ENCODE data around the gene ZFR2.

The ZFR2 gene

GRCh38 chr19:3813473-3814392, 55.1 kb downstream of the ZFR2 start:
- DNase-seq, result no peak

- DNase-seq, result no peak
Observed at GRCh38 chr19:3810708-3811355, 58.0 kb downstream of the ZFR2 start.

DNA sequence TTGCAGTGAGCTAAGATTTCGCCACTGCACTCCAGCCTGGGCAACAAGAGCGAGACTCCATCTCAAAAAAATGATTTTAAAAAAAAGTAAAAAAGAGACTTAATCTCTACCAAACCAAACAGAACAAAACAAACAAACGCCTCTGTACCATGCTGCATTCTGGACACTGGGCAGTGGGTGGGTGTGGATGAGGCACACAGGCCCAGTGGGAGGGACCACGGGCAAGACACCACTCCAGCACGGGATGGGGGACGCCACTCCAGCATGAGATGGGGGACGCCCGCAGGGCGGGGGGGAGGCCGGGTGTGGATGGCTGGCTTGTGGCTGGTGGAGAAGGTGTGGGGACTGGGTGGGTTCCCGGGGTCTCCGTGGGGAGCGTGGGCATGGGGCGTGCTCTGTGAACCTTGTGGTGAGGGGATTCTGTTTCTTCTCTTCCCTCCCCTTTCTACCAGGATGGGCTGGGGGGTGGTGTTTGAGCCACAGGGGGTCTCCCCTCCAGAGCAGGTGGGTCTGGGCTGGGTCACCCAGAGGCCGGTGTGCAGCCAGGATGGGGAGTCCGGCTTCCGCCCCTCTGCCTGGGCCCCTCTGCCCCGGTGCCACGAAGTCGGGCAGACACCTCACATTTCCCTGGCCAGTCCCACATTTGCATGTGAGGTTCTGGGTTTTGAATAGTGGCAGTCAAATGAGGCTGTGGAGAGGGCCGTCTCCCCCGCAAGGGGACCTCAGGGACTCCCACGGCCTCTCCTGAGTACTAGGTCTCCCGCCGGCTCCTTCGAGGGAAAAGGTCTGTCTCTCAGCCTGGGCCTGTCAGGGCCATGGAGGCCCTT, 58.7 kb downstream of the ZFR2 start:
- DNase-seq, result no peak

GRCh38 chr19:3808420-3809143, 60.3 kb downstream of the ZFR2 start:
- DNase-seq, result no peak

DNA sequence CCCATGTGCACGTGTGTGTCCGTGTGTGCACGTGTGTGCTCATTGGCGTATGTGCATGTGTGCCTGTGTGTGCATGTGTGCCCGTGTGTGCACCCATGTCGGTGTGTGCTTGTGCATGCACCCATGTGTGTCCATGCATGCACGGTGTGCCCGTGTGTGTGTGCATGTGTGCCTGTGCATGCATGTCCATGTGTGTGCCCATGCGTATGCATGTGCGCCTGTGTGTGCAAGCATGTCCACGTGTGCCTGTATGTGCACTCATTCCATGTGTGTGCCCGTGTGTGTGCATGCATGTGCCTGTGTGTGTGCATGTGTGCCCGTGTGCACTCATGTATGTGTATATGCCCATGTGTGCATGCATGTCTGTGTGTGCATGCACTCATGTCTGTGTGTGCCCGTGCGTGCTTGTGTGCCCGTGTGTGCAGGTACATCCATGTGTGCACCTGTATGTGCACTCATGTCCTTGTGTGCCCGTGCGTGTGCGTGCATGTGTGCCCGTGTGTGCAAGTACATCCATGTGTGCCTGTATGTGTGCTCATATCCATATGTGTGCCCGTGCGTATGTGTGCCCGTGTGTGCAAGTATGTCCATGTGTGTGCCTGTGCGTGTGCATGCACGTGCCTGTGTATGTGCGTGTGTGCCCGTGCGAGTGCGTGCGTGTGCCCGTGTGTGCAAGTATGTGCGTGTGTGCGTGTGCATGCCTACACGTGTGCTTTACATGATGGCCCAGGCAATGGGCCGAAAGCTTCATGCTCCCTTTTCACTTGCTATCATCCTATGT, 61.1 kb downstream of the ZFR2 start:
- no peak for DNase-seq

DNA sequence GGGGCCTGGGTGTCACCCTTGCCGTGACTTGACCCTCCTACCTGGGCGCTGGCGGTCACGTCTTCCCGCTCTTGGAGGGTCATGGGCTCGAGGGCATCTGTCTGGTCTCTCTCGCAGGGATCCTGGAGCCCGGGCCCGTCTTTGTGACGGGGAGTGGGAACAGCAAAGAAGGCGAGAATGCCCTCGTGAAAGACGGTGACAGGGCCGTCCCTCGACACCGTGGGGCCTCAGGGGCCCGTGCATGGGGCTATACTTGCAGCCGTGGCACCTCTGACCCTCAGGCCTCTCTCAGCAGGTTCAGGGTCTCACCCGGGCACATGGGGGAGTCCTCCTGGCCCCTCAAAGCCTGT, 61.7 kb downstream of the ZFR2 start:
- no peak for DNase-seq

- DNase-seq, result no peak
Observed at GRCh38 chr19:3805859-3806258, 63.0 kb downstream of the ZFR2 start.

- no peak for DNase-seq
Observed at GRCh38 chr19:3804429-3804828, 64.4 kb downstream of the ZFR2 start.

DNA sequence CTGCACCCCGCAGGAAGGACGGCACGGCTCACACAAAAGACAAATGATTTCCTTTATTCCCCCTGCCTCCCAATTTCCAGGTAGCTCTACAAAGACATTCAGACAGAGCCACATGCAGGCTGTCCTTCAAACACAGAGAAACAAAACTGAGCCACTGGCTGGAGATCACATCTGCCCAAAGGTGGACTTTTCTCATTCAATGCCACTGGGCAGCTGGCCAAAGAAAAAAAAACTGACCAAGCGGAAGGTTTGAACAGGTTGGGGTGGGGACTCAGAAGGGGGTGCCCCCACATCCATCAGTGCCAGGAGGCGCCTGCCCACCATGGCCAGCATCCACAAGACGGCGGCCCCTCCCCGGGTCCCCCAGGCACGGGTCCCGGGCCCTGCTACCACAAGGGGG, 64.9 kb downstream of the ZFR2 start:
- no peak for DNase-seq

DNA sequence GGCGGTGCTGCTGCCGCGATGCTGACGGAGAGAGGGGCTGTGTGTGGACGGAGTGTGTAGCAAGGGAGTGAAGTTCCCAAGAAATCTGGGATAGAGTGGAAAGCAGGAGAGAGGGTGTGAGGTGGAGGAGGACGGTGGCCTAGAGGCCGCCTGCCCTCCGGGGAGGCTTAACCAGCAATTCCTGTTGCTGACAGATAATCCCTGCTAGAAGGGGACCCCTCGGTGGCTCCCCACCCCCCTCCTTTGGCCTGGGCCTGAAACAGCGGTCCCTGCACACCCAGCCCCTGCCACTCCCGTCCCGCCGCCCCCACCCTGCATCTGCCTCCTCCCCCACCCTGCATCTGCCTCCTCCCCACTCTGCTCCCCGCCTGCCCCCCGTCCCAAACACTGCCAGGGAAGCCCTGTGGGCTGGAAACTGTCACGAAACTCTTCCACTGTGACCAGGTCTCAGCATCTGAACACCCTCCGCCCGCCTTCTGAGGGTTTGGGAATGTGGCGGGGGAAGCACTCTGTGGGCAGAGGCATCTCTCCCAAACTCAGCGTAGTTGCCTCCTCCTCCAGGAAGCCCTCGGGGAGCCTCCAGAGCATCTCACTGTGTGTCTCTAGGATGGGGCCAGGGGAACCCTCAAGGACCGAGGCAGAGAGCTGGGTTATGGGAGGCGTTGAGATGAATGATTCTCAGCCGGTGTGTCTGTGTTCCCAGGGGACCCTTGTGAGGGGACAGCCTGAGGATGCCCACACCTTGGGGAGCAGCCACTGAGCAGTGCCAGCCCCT, 65.5 kb downstream of the ZFR2 start:
- DNase-seq, result no peak

GRCh38 chr19:3801412-3802096, 67.3 kb downstream of the ZFR2 start:
- DNase-seq, result no peak

DNA sequence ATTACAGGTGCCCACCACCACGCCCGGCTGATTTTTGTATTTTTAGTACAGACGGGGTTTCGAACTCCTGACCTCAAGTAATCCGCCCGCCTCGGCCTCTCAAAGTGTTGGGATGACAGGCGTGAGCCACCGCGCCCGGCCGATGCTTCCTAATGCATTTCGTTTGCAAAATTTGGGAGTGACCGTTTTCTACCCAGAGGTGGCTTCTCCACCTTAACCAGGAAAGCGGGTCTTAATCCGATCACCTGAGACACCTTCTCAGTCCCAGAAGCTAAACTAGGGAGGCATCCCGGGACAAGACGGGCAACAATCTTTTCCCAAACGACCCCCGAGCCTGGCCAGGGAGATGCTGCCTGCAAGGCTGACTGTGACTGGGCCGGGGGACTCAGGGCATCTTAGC, 67.8 kb downstream of the ZFR2 start:
- DNase-seq, result no peak

DNA sequence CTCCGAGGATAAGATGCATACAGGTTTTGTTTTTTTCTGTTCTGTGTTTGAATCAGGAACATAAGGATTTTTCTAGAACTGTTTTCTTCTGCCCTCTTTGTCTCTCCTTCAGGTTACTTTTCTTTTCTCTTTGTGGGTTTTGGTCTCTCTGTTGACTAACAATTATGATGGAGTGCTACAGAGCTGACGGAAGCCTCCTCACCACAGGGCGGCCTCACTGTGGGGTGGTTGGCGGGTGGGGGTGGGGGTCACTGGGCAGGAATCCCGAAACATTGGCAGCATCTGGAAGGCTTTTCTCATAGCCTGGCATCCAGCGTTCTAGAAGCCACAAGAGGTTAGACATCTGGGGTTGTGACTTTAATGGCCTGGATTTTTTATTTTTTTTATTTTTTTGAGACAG, 70.7 kb downstream of the ZFR2 start:
- DNase-seq, result no peak

GRCh38 chr19:3796358-3796757, 72.5 kb downstream of the ZFR2 start:
- no peak for DNase-seq

DNA sequence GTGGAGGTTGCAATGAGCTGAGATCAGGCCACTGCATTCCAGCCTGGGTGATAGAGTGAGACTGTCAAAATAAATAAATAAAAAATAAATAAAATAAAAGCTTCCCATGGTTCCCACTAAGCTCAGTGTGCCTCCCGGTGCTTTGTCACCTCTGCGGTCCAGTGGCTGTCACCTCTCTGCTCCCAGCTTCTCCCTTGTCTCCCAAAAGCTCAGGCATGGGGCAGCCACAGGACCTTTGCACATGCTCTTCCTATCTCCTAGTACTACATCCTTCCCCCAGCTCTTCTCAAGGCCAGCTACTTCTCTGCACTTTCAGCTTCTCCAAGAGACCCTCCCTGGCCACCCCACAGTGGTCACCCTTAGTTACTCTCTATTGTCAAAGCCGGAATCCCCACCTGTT, 75.0 kb downstream of the ZFR2 start:
- no peak for DNase-seq

- DNase-seq, result no peak
Observed at GRCh38 chr19:3792114-3792513, 76.7 kb downstream of the ZFR2 start.

DNA sequence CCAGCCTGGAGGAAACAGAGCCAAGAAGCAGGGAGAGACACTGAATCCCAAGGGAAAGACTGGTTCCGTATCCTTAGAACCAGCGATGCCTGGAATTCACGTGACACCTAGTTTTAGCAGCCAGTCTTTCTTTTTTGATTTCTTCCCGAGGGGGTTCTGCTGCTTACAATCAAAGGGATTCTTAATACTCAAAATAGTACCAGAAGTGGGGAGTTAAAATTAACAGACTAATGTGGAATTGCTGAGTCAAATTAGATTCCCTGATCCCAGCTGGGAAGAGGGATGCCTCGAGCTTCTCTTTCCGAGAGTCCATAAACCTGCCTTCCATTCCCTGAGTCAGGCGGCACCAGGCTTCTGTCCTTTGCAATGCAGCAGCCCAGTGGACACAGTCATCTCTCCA, 77.9 kb downstream of the ZFR2 start:
- no peak for DNase-seq

- DNase-seq, result no peak
Observed at GRCh38 chr19:3790209-3790734, 78.6 kb downstream of the ZFR2 start.

DNA sequence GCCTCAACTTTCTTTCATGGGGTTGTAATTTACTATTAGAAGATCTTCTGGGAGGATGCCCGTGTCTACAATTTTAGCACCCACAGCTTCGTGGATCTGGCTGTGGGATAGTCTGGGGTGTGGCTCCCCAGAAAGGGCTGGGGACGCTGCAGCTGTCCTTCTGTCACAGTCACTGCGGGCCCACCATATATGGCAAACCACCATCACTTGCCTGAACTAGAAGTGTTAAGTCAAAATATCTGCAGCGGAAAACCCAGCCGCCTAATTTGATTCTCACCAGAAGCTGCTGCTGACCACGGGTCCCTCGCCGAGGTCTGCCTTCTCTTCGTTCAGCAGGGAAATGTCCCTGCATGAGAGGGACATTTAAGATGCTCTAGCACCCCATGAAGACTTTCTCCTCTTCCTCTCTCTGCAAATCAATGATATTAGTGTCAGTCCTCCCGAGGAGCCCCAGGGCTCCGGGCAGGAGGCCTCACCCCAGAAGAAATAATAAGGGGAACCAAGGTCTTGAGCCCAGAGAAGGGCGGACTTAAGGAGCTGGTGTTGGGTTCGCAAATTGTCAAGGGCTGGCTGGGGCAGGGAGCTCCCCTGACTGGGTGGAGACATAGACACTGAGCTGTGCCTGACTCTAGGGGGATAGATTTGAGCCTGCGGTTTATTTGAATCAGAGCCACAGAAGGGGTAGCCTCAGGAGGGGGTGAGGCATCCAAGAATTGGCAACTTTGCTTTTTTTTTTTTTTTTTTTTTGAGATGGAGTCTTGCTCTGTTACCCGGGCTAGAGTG, 79.7 kb downstream of the ZFR2 start:
- DNase-seq, result no peak

Data from NCI-H187 (cell line).